GM19351 (cell line): ENCODE data around the gene ANKRD1.
"Not testable (repeated sequence)": the region's sequence is repeated elsewhere in the genome, so short reads cannot be mapped to it uniquely, and the experiment has no call there.

ENCODE experiments used
- ATAC-seq: cut with Tn5 transposase; IDR thresholded peaks from one replicate; pipeline ENCODE4 v1.9.1; 2021; ENCODE audit warnings: mild to moderate bottlenecking, moderate library complexity; ENCODE audit not compliant: unreplicated experiment

ANKRD1 gene

GRCh38 chr10:90920986-90921666 is at the start of gene ANKRD1:
ANKRD1 (minus strand) TSS chr10:90921087; CDS start chr10:90921027, 60 bp downstream.
- no peak for ATAC-seq

GRCh38 chr10:90969947-90970673 is 49.2 kb upstream of the ANKRD1 start:
- no peak for ATAC-seq

- no peak for ATAC-seq
Observed at GRCh38 chr10:90969121-90969534, 48.2 kb upstream of the ANKRD1 start.

- no peak for ATAC-seq
Observed at GRCh38 chr10:90968328-90969081, 47.6 kb upstream of the ANKRD1 start.

GRCh38 chr10:90967865-90968264 is 47.0 kb upstream of the ANKRD1 start:
- ATAC-seq, result no peak

- ATAC-seq, result no peak
Observed at GRCh38 chr10:90966146-90966545, 45.3 kb upstream of the ANKRD1 start.

GRCh38 chr10:90965720-90966119 is 44.8 kb upstream of the ANKRD1 start:
- no peak for ATAC-seq

- ATAC-seq, result no peak
Observed at GRCh38 chr10:90964781-90965465, 44.0 kb upstream of the ANKRD1 start.

GRCh38 chr10:90963331-90963730 is 42.4 kb upstream of the ANKRD1 start:
- no peak for ATAC-seq

- peak; percentile 49 for ATAC-seq
Observed at GRCh38 chr10:90960355-90960814, 39.5 kb upstream of the ANKRD1 start.

- ATAC-seq, result no peak
Observed at GRCh38 chr10:90959826-90960225, 38.9 kb upstream of the ANKRD1 start.

GRCh38 chr10:90958781-90959180 is 37.9 kb upstream of the ANKRD1 start:
- no peak for ATAC-seq

- no peak for ATAC-seq
Observed at GRCh38 chr10:90947030-90947960, 26.4 kb upstream of the ANKRD1 start.

GRCh38 chr10:90945491-90946070 is 24.7 kb upstream of the ANKRD1 start:
- ATAC-seq, result no peak

- ATAC-seq, result no peak
Observed at GRCh38 chr10:90944749-90945148, 23.9 kb upstream of the ANKRD1 start.

GRCh38 chr10:90942980-90943379 is 22.1 kb upstream of the ANKRD1 start:
- not testable (repeated sequence) for ATAC-seq

GRCh38 chr10:90939648-90940047 is 18.8 kb upstream of the ANKRD1 start:
- ATAC-seq, result no peak

GRCh38 chr10:90939116-90939515 is 18.2 kb upstream of the ANKRD1 start:
- no peak for ATAC-seq

GRCh38 chr10:90937645-90938258 is 16.9 kb upstream of the ANKRD1 start:
- no peak for ATAC-seq
